Activated T-helper 1 cell treated with anti-CD3 and anti-CD28 coated beads, Interleukin-12 subunit alpha, Interleukin-12 subunit beta, Interleukin-2, Interleukin-4 antibody, amounts not matched to agents 30 ng/mL and 10 ng/mL and 1 ng/mL, durations not matched to agents 14 hours and 24 hours and 36 hours (primary cell): ENCODE measurements around the gene ANKRD63. TPM values are rescaled to one million over a fixed set of nuclear protein-coding genes. Genes with fewer than 3 reads are reported as not detected.

Source experiments
- DNase-seq: peaks from one replicate; pipeline ENCODE4 v3.0.0; 2021; ENCODE audit warnings: low spot score
- H3K27ac Mint-ChIP-seq: one replicate; pipeline ENCODE4 v1.8.0; 2021; ENCODE audit warnings: mild to moderate bottlenecking, mixed read lengths
- H3K27me3 Mint-ChIP-seq: one replicate; pipeline ENCODE4 v1.8.0; 2022; ENCODE audit warnings: mild to moderate bottlenecking, moderate library complexity, mixed read lengths; ENCODE audit not compliant: insufficient read depth
- H3K36me3 Mint-ChIP-seq: one replicate; pipeline ENCODE4 v1.8.0; 2021; ENCODE audit warnings: low read depth, mixed read lengths
- H3K4me1 Mint-ChIP-seq: one replicate; pipeline ENCODE4 v1.8.0; 2021; ENCODE audit warnings: low read depth, mixed read lengths
- H3K4me3 Mint-ChIP-seq: one replicate; pipeline ENCODE4 v1.8.0; 2021; ENCODE audit warnings: mild to moderate bottlenecking, moderate library complexity, mixed read lengths
- H3K9me3 Mint-ChIP-seq: one replicate; pipeline ENCODE4 v1.8.0; 2021; ENCODE audit warnings: mixed read lengths
- intact Hi-C: fragments of 100-400 bp; cut with micrococcal nuclease; formaldehyde crosslinking; loops from one replicate; pipeline ENCODE4 v1.15.1; 2024
- total RNA-seq: library from RNA; stranded (reverse); gene quantifications from 2 replicates; pipeline ENCODE4 v1.2.3, GENCODE V29; 2022

Gene ANKRD63
- total RNA-seq, 1 donor from 2014 or later: not detected

GRCh38 chr15:40323239-40323952 lies 40.5 kb upstream of the ANKRD63 start, which contains the start of gene INAFM2:
Gene INAFM2, plus strand, starts transcription at chr15:40323692. Its CDS starts 364 bp downstream, at chr15:40324056.
- peaks cover 15% of the 10 kb centered on the region for H3K27me3 Mint-ChIP-seq

GRCh38 chr15:40322531-40323238 lies 39.8 kb upstream of the ANKRD63 start:
- intact Hi-C loops: loop anchor here (1.0 to 5.0 kb wide), 5 partner anchors 14 to 275 kb away; partner anchors contain the start of genes BMF and DISP2
- H3K27ac Mint-ChIP-seq: no peak overlapping the region
- peaks cover 20% of the 10 kb centered on the region for H3K27me3 Mint-ChIP-seq
- peaks cover 8% of the 10 kb centered on the region for H3K36me3 Mint-ChIP-seq
- peak overlapping the region; percentile 83 for H3K4me3 Mint-ChIP-seq
- DNase-seq: no peak
- H3K4me1 Mint-ChIP-seq: peaks cover 44% of the 10 kb centered on the region
- H3K9me3 Mint-ChIP-seq: no peaks in the 10 kb centered on the region

More at GRCh38 chr15:40323239-40323952, 40.5 kb upstream of the ANKRD63 start, which contains the start of gene INAFM2:
- peak within 1 kb of the TSS; percentile 83 for H3K4me3 Mint-ChIP-seq
- peaks cover 8% of the 10 kb centered on the region for H3K36me3 Mint-ChIP-seq
- H3K9me3 Mint-ChIP-seq: no peaks in the 10 kb centered on the region
- peak; percentile 83 for DNase-seq
- intact Hi-C loops: loop anchor here (1.0 to 5.0 kb wide), 5 partner anchors 15 to 276 kb away; partner anchors contain the start of genes BMF and DISP2
- H3K27ac Mint-ChIP-seq: no peak within 1 kb of the TSS
- H3K4me1 Mint-ChIP-seq: peaks cover 52% of the 10 kb centered on the region

- intact Hi-C loops: loop anchor here (1.0 to 5.0 kb wide), 4 partner anchors 17 to 274 kb away; partner anchors contain the start of gene BMF
- H3K9me3 Mint-ChIP-seq: no peaks in the 10 kb centered on the region
Measured at GRCh38 chr15:40320931-40321371, 38.1 kb upstream of the ANKRD63 start.

GRCh38 chr15:40320409-40320808 lies 37.5 kb upstream of the ANKRD63 start:
- no peak overlapping the region for H3K4me3 Mint-ChIP-seq
- no peaks in the 10 kb centered on the region for H3K9me3 Mint-ChIP-seq
- H3K27me3 Mint-ChIP-seq: peaks cover 28% of the 10 kb centered on the region
- DNase-seq: no peak
- no peak overlapping the region for H3K27ac Mint-ChIP-seq
- peaks cover 4% of the 10 kb centered on the region for H3K36me3 Mint-ChIP-seq
- H3K4me1 Mint-ChIP-seq: peaks cover 27% of the 10 kb centered on the region
- intact Hi-C loops: loop anchor here (5.0 kb wide), 2 partner anchors 213 to 273 kb away; partner anchors contain the start of gene BMF

More at GRCh38 chr15:40320931-40321371, 38.1 kb upstream of the ANKRD63 start:
- peak; percentile 47 for DNase-seq
- H3K27me3 Mint-ChIP-seq: peaks cover 25% of the 10 kb centered on the region
- peaks cover 32% of the 10 kb centered on the region for H3K4me1 Mint-ChIP-seq
- H3K36me3 Mint-ChIP-seq: peaks cover 5% of the 10 kb centered on the region
- no peak overlapping the region for H3K27ac Mint-ChIP-seq
- peak overlapping the region; percentile 38 for H3K4me3 Mint-ChIP-seq

- intact Hi-C loops: no loop called here
- Mint-ChIP-seq H3K36me3 (no peaks in the 10 kb centered on the region), H3K4me1 (peaks cover 14% of the 10 kb centered on the region), H3K4me3 (no peak overlapping the region), H3K27me3 (peaks cover 46% of the 10 kb centered on the region), H3K27ac (no peak overlapping the region), H3K9me3 (no peaks in the 10 kb centered on the region)
- no peak for DNase-seq
Measured at GRCh38 chr15:40317580-40317979, 34.7 kb upstream of the ANKRD63 start.

GRCh38 chr15:40316931-40317330 lies 34.1 kb upstream of the ANKRD63 start:
- peaks cover 52% of the 10 kb centered on the region for H3K27me3 Mint-ChIP-seq
- H3K27ac Mint-ChIP-seq: no peak overlapping the region
- no peaks in the 10 kb centered on the region for H3K9me3 Mint-ChIP-seq
- no peak for DNase-seq
- H3K4me3 Mint-ChIP-seq: no peak overlapping the region
- no peaks in the 10 kb centered on the region for H3K36me3 Mint-ChIP-seq
- H3K4me1 Mint-ChIP-seq: peaks cover 8% of the 10 kb centered on the region
- intact Hi-C loops: no loop called here

- intact Hi-C loops: no loop called here
- Mint-ChIP-seq H3K4me3 (no peak overlapping the region), H3K36me3 (no peaks in the 10 kb centered on the region), H3K27me3 (peaks cover 57% of the 10 kb centered on the region), H3K4me1 (peaks cover 3% of the 10 kb centered on the region), H3K9me3 (no peaks in the 10 kb centered on the region), H3K27ac (no peak overlapping the region)
- DNase-seq: no peak
Measured at GRCh38 chr15:40314723-40315276, 31.9 kb upstream of the ANKRD63 start.

- no peaks in the 10 kb centered on the region for H3K9me3 Mint-ChIP-seq
- intact Hi-C loops: no loop called here
- no peak for DNase-seq
- H3K27ac Mint-ChIP-seq: no peak overlapping the region
- H3K36me3 Mint-ChIP-seq: no peaks in the 10 kb centered on the region
- H3K4me1 Mint-ChIP-seq: peaks cover 13% of the 10 kb centered on the region
- no peak overlapping the region for H3K4me3 Mint-ChIP-seq
- H3K27me3 Mint-ChIP-seq: peaks cover 57% of the 10 kb centered on the region
Measured at GRCh38 chr15:40313531-40314398, 30.9 kb upstream of the ANKRD63 start.

GRCh38 chr15:40312370-40313158 lies 29.7 kb upstream of the ANKRD63 start:
- Mint-ChIP-seq H3K4me3 (no peak overlapping the region), H3K36me3 (no peaks in the 10 kb centered on the region)

GRCh38 chr15:40310993-40311392 lies 28.1 kb upstream of the ANKRD63 start:
- H3K36me3 Mint-ChIP-seq: no peaks in the 10 kb centered on the region
- H3K9me3 Mint-ChIP-seq: no peaks in the 10 kb centered on the region
- DNase-seq: no peak
- intact Hi-C loops: loop anchor here (1.0 kb wide), 2 partner anchors 32 to 37 kb away; no protein-coding TSS in a partner anchor
- no peak overlapping the region for H3K27ac Mint-ChIP-seq
- no peak overlapping the region for H3K4me3 Mint-ChIP-seq
- H3K4me1 Mint-ChIP-seq: peaks cover 29% of the 10 kb centered on the region
- H3K27me3 Mint-ChIP-seq: peaks cover 44% of the 10 kb centered on the region

More at GRCh38 chr15:40312370-40313158, 29.7 kb upstream of the ANKRD63 start:
- intact Hi-C loops: no loop called here
- no peak for DNase-seq
- H3K4me1 Mint-ChIP-seq: peaks cover 19% of the 10 kb centered on the region
- no peak overlapping the region for H3K27ac Mint-ChIP-seq
- no peaks in the 10 kb centered on the region for H3K9me3 Mint-ChIP-seq
- H3K27me3 Mint-ChIP-seq: peaks cover 52% of the 10 kb centered on the region
